Measurements from ENCODE around the gene SYNGR2. TPM values are rescaled to one million over a fixed set of nuclear protein-coding genes. Genes with fewer than 3 reads are reported as not detected.

SYNGR2 gene
- total and polyA plus RNA-seq, 2 donors (not counting 3 experiments of a cell fraction or from before 2014, with no cell fraction given) = 65.9 to 281 TPM

GRCh38 chr17:78159575-78160158 is 8.7 kb upstream of the SYNGR2 start:
- no TSS peak for BruUV-seq (replicated peaks)
- no peaks in the 10 kb centered on the region for H3K9me1 ChIP-seq (replicated peaks; ENCODE audit: control insufficient read depth, extremely low read depth, insufficient read depth, low read length)
- intact Hi-C loops (cut with micrococcal nuclease) = no loop called here
- dilution Hi-C loops (cut with MboI; ENCODE audit: extremely low pct_ligation_motif_present, low sequenced_read_pairs) = no loop called here
- ChIA-PET POLR2A (no interaction called here), CTCF (no interaction called here)
- H3K27ac ChIP-seq (ENCODE audit: insufficient read depth, low read depth, low read length) = no peak overlapping the region
- no peaks in the 10 kb centered on the region for H4K20me1 ChIP-seq (replicated peaks; ENCODE audit: control insufficient read depth, extremely low read depth, insufficient read depth, low read length)
- no peaks in the 10 kb centered on the region for H3K9me3 ChIP-seq (replicated peaks; ENCODE audit: control insufficient read depth, insufficient read depth, low read length)
- DNase-seq (ENCODE audit: low read depth, low spot score) = no peak
- no peaks in the 10 kb centered on the region for H3K4me1 ChIP-seq (ENCODE audit: control insufficient read depth, extremely low read depth, insufficient read depth, low read length)
- no peaks in the 10 kb centered on the region for H3K27me3 ChIP-seq (ENCODE audit: control insufficient read depth in 2 of 2, insufficient read depth in 2 of 2, low read length in 2 of 2)
- H2AFZ ChIP-seq (ENCODE audit: low read depth, low read length) = no peak overlapping the region
- no peaks in the 10 kb centered on the region for H3K79me2 ChIP-seq (ENCODE audit: control insufficient read depth, insufficient read depth, low read length)
- TF ChIP-seq POLR2AphosphoS5 (IDR thresholded peaks at IDR 0.05; ENCODE audit: insufficient read depth, low read depth, low read length) (no peak), FOS (IDR thresholded peaks at IDR 0.05; ENCODE audit: borderline replicate concordance, insufficient read depth, low read length) (no peak), CTCF (IDR thresholded peaks at IDR 0.05; ENCODE audit: extremely low read depth in 1 of 2, insufficient read depth in 1 of 2, low read depth in 1 of 2, low read length in 2 of 2) (no peak), POLR2A (IDR thresholded peaks at IDR 0.05; ENCODE audit: low read depth, low read length) (no peak), GATA2 (IDR thresholded peaks at IDR 0.05; ENCODE audit: insufficient read depth, insufficient read length, low read depth, low read length) (no peak), JUN (IDR thresholded peaks at IDR 0.05; ENCODE audit: borderline replicate concordance, insufficient read depth, insufficient read length, low read depth) (no peak), MYC (IDR thresholded peaks at IDR 0.05; ENCODE audit: low read depth, low read length) (no peak), MAX (IDR thresholded peaks at IDR 0.05; ENCODE audit: insufficient read depth, insufficient read length) (no peak), EZH2 (IDR thresholded peaks at IDR 0.05; ENCODE audit: borderline replicate concordance, low read depth, low read length, severe bottlenecking) (no peak)
- H3K36me3 ChIP-seq (ENCODE audit: control insufficient read depth in 2 of 2, extremely low read depth in 1 of 2, insufficient read depth in 2 of 2, low read length in 2 of 2) = no peaks in the 10 kb centered on the region
- H3K4me3 ChIP-seq (replicated peaks in 1 of 3; ENCODE audit: insufficient read depth in 1 of 3, low read depth in 1 of 3, low read length in 3 of 3) = no peak overlapping the region
- H3K4me2 ChIP-seq (ENCODE audit: insufficient read depth, low read length) = no peak overlapping the region
- H3K9ac ChIP-seq (replicated peaks; ENCODE audit: extremely low read depth, insufficient read depth, low read length) = no peak overlapping the region
- no peak for FAIRE-seq

All from endothelial cell of umbilical vein (primary cell).